ENCODE measurements around the gene HECW1. TPM values are rescaled to one million over a fixed set of nuclear protein-coding genes. Genes with fewer than 3 reads are reported as not detected.

Gene HECW1
- total and polyA plus RNA-seq, 2 experiments from 2014 or later, result 11.0 to 21.8 TPM

DNA sequence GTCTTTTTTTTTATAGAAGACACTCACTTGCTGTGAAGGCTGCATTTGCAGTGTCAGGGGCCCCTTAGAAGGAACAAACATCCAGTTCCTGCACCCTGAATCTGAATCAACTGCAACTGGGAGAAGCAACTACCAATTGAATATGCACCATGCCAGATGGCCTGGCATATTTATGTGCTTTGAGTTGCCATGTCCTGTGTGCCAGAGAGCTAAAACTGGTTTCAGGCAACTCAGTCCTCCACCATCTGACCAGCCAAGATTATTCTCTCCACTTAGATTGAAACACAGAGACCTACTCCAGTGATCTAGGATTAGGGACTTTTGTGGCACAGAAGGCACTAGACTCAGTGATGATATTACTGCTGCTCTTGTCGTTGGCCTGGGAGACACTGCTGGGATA lies 225.4 kb downstream of the HECW1 start:
- no peaks in the 10 kb centered on the region for H3K36me3 ChIP-seq (ENCODE audit: insufficient read depth)
- no peak overlapping the region for H3K4me2 ChIP-seq
- H3K27ac ChIP-seq (ENCODE audit: low read depth), result no peak overlapping the region
- H3K4me3 Mint-ChIP-seq, result no peak overlapping the region
- no peak overlapping the region for H3K4me3 ChIP-seq
- no peaks in the 10 kb centered on the region for H3K36me3 Mint-ChIP-seq (ENCODE audit: low read depth)
- H3K79me2 ChIP-seq (replicated peaks; ENCODE audit: insufficient read depth), result no peaks in the 10 kb centered on the region
- TF ChIP-seq JUNB (IDR thresholded peaks at IDR 0.05; ENCODE audit: unreplicated experiment), result no peak
- TF ChIP-seq, protein P1, sequence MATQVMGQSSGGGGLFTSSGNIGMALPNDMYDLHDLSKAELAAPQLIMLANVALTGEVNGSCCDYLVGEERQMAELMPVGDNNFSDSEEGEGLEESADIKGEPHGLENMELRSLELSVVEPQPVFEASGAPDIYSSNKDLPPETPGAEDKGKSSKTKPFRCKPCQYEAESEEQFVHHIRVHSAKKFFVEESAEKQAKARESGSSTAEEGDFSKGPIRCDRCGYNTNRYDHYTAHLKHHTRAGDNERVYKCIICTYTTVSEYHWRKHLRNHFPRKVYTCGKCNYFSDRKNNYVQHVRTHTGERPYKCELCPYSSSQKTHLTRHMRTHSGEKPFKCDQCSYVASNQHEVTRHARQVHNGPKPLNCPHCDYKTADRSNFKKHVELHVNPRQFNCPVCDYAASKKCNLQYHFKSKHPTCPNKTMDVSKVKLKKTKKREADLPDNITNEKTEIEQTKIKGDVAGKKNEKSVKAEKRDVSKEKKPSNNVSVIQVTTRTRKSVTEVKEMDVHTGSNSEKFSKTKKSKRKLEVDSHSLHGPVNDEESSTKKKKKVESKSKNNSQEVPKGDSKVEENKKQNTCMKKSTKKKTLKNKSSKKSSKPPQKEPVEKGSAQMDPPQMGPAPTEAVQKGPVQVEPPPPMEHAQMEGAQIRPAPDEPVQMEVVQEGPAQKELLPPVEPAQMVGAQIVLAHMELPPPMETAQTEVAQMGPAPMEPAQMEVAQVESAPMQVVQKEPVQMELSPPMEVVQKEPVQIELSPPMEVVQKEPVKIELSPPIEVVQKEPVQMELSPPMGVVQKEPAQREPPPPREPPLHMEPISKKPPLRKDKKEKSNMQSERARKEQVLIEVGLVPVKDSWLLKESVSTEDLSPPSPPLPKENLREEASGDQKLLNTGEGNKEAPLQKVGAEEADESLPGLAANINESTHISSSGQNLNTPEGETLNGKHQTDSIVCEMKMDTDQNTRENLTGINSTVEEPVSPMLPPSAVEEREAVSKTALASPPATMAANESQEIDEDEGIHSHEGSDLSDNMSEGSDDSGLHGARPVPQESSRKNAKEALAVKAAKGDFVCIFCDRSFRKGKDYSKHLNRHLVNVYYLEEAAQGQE (IDR thresholded peaks at IDR 0.05; ENCODE audit: unreplicated experiment), result no peak
- TF ChIP-seq, protein P2, sequence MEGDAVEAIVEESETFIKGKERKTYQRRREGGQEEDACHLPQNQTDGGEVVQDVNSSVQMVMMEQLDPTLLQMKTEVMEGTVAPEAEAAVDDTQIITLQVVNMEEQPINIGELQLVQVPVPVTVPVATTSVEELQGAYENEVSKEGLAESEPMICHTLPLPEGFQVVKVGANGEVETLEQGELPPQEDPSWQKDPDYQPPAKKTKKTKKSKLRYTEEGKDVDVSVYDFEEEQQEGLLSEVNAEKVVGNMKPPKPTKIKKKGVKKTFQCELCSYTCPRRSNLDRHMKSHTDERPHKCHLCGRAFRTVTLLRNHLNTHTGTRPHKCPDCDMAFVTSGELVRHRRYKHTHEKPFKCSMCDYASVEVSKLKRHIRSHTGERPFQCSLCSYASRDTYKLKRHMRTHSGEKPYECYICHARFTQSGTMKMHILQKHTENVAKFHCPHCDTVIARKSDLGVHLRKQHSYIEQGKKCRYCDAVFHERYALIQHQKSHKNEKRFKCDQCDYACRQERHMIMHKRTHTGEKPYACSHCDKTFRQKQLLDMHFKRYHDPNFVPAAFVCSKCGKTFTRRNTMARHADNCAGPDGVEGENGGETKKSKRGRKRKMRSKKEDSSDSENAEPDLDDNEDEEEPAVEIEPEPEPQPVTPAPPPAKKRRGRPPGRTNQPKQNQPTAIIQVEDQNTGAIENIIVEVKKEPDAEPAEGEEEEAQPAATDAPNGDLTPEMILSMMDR (conservative IDR thresholded peaks at IDR 0.05; ENCODE audit: low read depth in 2 of 2), result no peak
- TF ChIP-seq CREB1 (CRISPR knock-in tag; IDR thresholded peaks at IDR 0.05; ENCODE audit: low read depth), result no peak
- TF ChIP-seq, protein P3, sequence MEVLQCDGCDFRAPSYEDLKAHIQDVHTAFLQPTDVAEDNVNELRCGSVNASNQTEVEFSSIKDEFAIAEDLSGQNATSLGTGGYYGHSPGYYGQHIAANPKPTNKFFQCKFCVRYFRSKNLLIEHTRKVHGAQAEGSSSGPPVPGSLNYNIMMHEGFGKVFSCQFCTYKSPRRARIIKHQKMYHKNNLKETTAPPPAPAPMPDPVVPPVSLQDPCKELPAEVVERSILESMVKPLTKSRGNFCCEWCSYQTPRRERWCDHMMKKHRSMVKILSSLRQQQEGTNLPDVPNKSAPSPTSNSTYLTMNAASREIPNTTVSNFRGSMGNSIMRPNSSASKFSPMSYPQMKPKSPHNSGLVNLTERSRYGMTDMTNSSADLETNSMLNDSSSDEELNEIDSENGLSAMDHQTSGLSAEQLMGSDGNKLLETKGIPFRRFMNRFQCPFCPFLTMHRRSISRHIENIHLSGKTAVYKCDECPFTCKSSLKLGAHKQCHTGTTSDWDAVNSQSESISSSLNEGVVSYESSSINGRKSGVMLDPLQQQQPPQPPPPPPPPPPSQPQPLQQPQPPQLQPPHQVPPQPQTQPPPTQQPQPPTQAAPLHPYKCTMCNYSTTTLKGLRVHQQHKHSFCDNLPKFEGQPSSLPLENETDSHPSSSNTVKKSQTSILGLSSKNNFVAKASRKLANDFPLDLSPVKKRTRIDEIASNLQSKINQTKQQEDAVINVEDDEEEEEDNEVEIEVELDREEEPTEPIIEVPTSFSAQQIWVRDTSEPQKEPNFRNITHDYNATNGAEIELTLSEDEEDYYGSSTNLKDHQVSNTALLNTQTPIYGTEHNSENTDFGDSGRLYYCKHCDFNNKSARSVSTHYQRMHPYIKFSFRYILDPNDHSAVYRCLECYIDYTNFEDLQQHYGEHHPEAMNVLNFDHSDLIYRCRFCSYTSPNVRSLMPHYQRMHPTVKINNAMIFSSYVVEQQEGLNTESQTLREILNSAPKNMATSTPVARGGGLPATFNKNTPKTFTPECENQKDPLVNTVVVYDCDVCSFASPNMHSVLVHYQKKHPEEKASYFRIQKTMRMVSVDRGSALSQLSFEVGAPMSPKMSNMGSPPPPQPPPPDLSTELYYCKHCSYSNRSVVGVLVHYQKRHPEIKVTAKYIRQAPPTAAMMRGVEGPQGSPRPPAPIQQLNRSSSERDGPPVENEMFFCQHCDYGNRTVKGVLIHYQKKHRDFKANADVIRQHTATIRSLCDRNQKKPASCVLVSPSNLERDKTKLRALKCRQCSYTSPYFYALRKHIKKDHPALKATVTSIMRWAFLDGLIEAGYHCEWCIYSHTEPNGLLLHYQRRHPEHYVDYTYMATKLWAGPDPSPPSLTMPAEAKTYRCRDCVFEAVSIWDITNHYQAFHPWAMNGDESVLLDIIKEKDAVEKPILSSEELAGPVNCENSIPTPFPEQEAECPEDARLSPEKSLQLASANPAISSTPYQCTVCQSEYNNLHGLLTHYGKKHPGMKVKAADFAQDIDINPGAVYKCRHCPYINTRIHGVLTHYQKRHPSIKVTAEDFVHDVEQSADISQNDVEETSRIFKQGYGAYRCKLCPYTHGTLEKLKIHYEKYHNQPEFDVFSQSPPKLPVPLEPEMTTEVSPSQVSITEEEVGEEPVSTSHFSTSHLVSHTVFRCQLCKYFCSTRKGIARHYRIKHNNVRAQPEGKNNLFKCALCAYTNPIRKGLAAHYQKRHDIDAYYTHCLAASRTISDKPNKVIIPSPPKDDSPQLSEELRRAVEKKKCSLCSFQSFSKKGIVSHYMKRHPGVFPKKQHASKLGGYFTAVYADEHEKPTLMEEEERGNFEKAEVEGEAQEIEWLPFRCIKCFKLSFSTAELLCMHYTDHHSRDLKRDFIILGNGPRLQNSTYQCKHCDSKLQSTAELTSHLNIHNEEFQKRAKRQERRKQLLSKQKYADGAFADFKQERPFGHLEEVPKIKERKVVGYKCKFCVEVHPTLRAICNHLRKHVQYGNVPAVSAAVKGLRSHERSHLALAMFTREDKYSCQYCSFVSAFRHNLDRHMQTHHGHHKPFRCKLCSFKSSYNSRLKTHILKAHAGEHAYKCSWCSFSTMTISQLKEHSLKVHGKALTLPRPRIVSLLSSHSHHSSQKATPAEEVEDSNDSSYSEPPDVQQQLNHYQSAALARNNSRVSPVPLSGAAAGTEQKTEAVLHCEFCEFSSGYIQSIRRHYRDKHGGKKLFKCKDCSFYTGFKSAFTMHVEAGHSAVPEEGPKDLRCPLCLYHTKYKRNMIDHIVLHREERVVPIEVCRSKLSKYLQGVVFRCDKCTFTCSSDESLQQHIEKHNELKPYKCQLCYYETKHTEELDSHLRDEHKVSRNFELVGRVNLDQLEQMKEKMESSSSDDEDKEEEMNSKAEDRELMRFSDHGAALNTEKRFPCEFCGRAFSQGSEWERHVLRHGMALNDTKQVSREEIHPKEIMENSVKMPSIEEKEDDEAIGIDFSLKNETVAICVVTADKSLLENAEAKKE (CRISPR knock-in tag; IDR thresholded peaks at IDR 0.05), result no peak
- TF ChIP-seq STAT1 (IDR thresholded peaks at IDR 0.05; ENCODE audit: unreplicated experiment), result no peak
- TF ChIP-seq POLR2AphosphoS5 (IDR thresholded peaks at IDR 0.05; ENCODE audit: low read depth), result no peak
- TF ChIP-seq, protein P4, sequence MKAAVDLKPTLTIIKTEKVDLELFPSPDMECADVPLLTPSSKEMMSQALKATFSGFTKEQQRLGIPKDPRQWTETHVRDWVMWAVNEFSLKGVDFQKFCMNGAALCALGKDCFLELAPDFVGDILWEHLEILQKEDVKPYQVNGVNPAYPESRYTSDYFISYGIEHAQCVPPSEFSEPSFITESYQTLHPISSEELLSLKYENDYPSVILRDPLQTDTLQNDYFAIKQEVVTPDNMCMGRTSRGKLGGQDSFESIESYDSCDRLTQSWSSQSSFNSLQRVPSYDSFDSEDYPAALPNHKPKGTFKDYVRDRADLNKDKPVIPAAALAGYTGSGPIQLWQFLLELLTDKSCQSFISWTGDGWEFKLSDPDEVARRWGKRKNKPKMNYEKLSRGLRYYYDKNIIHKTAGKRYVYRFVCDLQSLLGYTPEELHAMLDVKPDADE (IDR thresholded peaks at IDR 0.05), result no peak
- no peak for TF ChIP-seq EZH2phosphoT487 (IDR thresholded peaks at IDR 0.05; ENCODE audit: unreplicated experiment)
- no peak for TF ChIP-seq EZH2 (IDR thresholded peaks at IDR 0.05; ENCODE audit: low read depth, unreplicated experiment)
- no peak for TF ChIP-seq ZNF331 (CRISPR knock-in tag; IDR thresholded peaks at IDR 0.05; ENCODE audit: low read depth)
- TF ChIP-seq NANOG (IDR thresholded peaks at IDR 0.05; ENCODE audit: borderline replicate concordance), result no peak
- TF ChIP-seq ZNF114 (CRISPR knock-in tag; IDR thresholded peaks at IDR 0.05), result no peak
- no peak for DNase-seq (ENCODE audit: low spot score)
- no peaks in the 10 kb centered on the region for H3K9me3 Mint-ChIP-seq
- H3K4me1 Mint-ChIP-seq, result peaks cover 5% of the 10 kb centered on the region; the same call in 1 of the 3 replicates
- no peaks in the 10 kb centered on the region for H4K20me1 ChIP-seq (replicated peaks; ENCODE audit: insufficient read depth)
- no peak overlapping the region for H2AFZ ChIP-seq
- H3K4me1 ChIP-seq (ENCODE audit: insufficient read depth), result no peaks in the 10 kb centered on the region
- H3K27ac Mint-ChIP-seq, result no peak overlapping the region
- H3K27me3 Mint-ChIP-seq (ENCODE audit: insufficient read depth, low read depth, poor library complexity), result peaks cover 1% of the 10 kb centered on the region
- no peak for ATAC-seq
- peaks cover 3% of the 10 kb centered on the region for H3K9me2 ChIP-seq (ENCODE audit: insufficient read depth)
- H3F3A ChIP-seq (replicated peaks; ENCODE audit: low read depth), result no peaks in the 10 kb centered on the region
- H3K27me3 ChIP-seq (ENCODE audit: insufficient read depth), result no peaks in the 10 kb centered on the region
